GM21737 (cell line): ENCODE data around the gene PBOV1.

Source experiments
- ATAC-seq: cut with Tn5 transposase; IDR thresholded peaks from one replicate; pipeline ENCODE4 v1.9.1; 2021; ENCODE audit warnings: mild to moderate bottlenecking, moderate library complexity; ENCODE audit not compliant: unreplicated experiment

The PBOV1 gene

GRCh38 chr6:138218449-138218848 lies at the start of gene PBOV1:
Gene PBOV1 (minus strand): TSS chr6:138218491. CDS start chr6:138218395, 96 bp downstream.
- ATAC-seq: no peak

GRCh38 chr6:138266095-138266494 lies 47.8 kb upstream of the PBOV1 start:
- no peak for ATAC-seq

- no peak for ATAC-seq
Observed at GRCh38 chr6:138264372-138264880, 46.1 kb upstream of the PBOV1 start.

- no peak for ATAC-seq
Observed at GRCh38 chr6:138263963-138264362, 45.7 kb upstream of the PBOV1 start.

GRCh38 chr6:138261116-138261780 lies 43.0 kb upstream of the PBOV1 start:
- ATAC-seq: no peak

GRCh38 chr6:138258991-138259390 lies 40.7 kb upstream of the PBOV1 start:
- ATAC-seq: no peak

GRCh38 chr6:138258197-138258596 lies 39.9 kb upstream of the PBOV1 start:
- ATAC-seq: no peak

- ATAC-seq: no peak
Observed at GRCh38 chr6:138257638-138258040, 39.3 kb upstream of the PBOV1 start.

GRCh38 chr6:138255443-138255842 lies 37.2 kb upstream of the PBOV1 start:
- no peak for ATAC-seq

GRCh38 chr6:138253731-138254130 lies 35.4 kb upstream of the PBOV1 start:
- no peak for ATAC-seq

- no peak for ATAC-seq
Observed at GRCh38 chr6:138250513-138251247, 32.4 kb upstream of the PBOV1 start.

GRCh38 chr6:138250053-138250452 lies 31.8 kb upstream of the PBOV1 start:
- no peak for ATAC-seq

GRCh38 chr6:138248878-138249277 lies 30.6 kb upstream of the PBOV1 start:
- no peak for ATAC-seq

GRCh38 chr6:138248011-138248410 lies 29.7 kb upstream of the PBOV1 start:
- no peak for ATAC-seq

GRCh38 chr6:138246650-138247440 lies 28.6 kb upstream of the PBOV1 start:
- ATAC-seq: no peak

- ATAC-seq: no peak
Observed at GRCh38 chr6:138245751-138246150, 27.5 kb upstream of the PBOV1 start.

- no peak for ATAC-seq
Observed at GRCh38 chr6:138242987-138243592, 24.8 kb upstream of the PBOV1 start.

GRCh38 chr6:138241934-138242333 lies 23.6 kb upstream of the PBOV1 start:
- no peak for ATAC-seq

GRCh38 chr6:138241381-138241780 lies 23.1 kb upstream of the PBOV1 start:
- ATAC-seq: no peak

GRCh38 chr6:138240476-138241245 lies 22.4 kb upstream of the PBOV1 start:
- no peak for ATAC-seq
